ENCODE data around the gene CLDN1. TPM values are rescaled to one million over a fixed set of nuclear protein-coding genes. Genes with fewer than 3 reads are reported as not detected.

Gene CLDN1
- total and polyA plus RNA-seq, 10 of the 15 experiments (the other 5 are each of a cell fraction or from before 2014, with no cell fraction given) = 3.4 to 22.8 (median 8.5) TPM

GRCh38 chr3:190360228-190360627 is 38.0 kb upstream of the CLDN1 start:
- SMC1A ChIA-PET (ENCODE audit: uncharacterized antibody, unreplicated experiment) = interaction anchor here (1.1 to 3.5 kb wide), 12 partner anchors 8 to 150 kb away, joined by 3 to 13 read pairs (median 7); no protein-coding TSS in a partner anchor
- Histone ChIP-seq H3K4me3 (no peak overlapping the region), H3K9ac (ENCODE audit: control insufficient read depth, insufficient read depth, low read length) (no peak overlapping the region), H3K79me2 (ENCODE audit: control insufficient read depth, insufficient read depth, low read length) (no peaks in the 10 kb centered on the region), H2AFZ (ENCODE audit: control insufficient read depth, low read depth, low read length) (no peak overlapping the region), H3K4me2 (ENCODE audit: control insufficient read depth, insufficient read depth) (no peak overlapping the region), H4K20me1 (ENCODE audit: control insufficient read depth, insufficient read depth) (no peaks in the 10 kb centered on the region), H3K4me1 (ENCODE audit: control insufficient read depth, insufficient read depth, low read length) (no peaks in the 10 kb centered on the region), H3K9me3 (replicated peaks; ENCODE audit: control insufficient read depth, insufficient read depth, low read length) (no peaks in the 10 kb centered on the region), H3K36me3 (ENCODE audit: control insufficient read depth in 2 of 2, insufficient read depth in 2 of 2, low read length in 1 of 2) (no peaks in the 10 kb centered on the region), H3K27ac (ENCODE audit: control insufficient read depth, insufficient read depth) (no peak overlapping the region), H3K27me3 (replicated peaks in 1 of 2; ENCODE audit: control insufficient read depth in 2 of 2, insufficient read depth in 2 of 2, low read length in 1 of 2) (no peaks in the 10 kb centered on the region)
- POLR2A ChIA-PET = interaction anchor here (0.8 to 1.1 kb wide), 2 partner anchors 15 to 17 kb away, joined by 3 read pairs; no protein-coding TSS in a partner anchor
- TF ChIP-seq EGR1 (IDR thresholded peaks at IDR 0.05; ENCODE audit: borderline replicate concordance in 1 of 2, low read depth in 2 of 2, low read length in 2 of 2) (no peak), NFYA (IDR thresholded peaks at IDR 0.05; ENCODE audit: borderline replicate concordance, low read depth, low read length) (no peak), JUNB (IDR thresholded peaks at IDR 0.05) (no peak), RFX5 (IDR thresholded peaks at IDR 0.05; ENCODE audit: low read depth, low read length) (no peak), KDM1A (IDR thresholded peaks at IDR 0.05; ENCODE audit: borderline replicate concordance) (no peak), SMAD5 (IDR thresholded peaks at IDR 0.05; ENCODE audit: low read depth) (no peak), NRF1 (conservative IDR thresholded peaks at IDR 0.05; ENCODE audit: low read depth, low read length) (no peak), ZBED1 (IDR thresholded peaks at IDR 0.05; ENCODE audit: borderline replicate concordance) (no peak), PKNOX1 (IDR thresholded peaks at IDR 0.05) (no peak)
- TF ChIP-seq, protein P1, sequence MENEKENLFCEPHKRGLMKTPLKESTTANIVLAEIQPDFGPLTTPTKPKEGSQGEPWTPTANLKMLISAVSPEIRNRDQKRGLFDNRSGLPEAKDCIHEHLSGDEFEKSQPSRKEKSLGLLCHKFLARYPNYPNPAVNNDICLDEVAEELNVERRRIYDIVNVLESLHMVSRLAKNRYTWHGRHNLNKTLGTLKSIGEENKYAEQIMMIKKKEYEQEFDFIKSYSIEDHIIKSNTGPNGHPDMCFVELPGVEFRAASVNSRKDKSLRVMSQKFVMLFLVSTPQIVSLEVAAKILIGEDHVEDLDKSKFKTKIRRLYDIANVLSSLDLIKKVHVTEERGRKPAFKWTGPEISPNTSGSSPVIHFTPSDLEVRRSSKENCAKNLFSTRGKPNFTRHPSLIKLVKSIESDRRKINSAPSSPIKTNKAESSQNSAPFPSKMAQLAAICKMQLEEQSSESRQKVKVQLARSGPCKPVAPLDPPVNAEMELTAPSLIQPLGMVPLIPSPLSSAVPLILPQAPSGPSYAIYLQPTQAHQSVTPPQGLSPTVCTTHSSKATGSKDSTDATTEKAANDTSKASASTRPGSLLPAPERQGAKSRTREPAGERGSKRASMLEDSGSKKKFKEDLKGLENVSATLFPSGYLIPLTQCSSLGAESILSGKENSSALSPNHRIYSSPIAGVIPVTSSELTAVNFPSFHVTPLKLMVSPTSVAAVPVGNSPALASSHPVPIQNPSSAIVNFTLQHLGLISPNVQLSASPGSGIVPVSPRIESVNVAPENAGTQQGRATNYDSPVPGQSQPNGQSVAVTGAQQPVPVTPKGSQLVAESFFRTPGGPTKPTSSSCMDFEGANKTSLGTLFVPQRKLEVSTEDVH (IDR thresholded peaks at IDR 0.05; ENCODE audit: low read depth, partially characterized antibody) = no peak
- RAD21 ChIA-PET (ENCODE audit: unreplicated experiment) = interaction anchor here (0.9 to 2.1 kb wide), 10 partner anchors 10 to 134 kb away, joined by 3 to 7 read pairs (median 4); partner anchors contain the start of gene CLDN1
- 90% methylated on average over 2 of the region's 2 CpGs for WGBS (ENCODE audit: insufficient coverage, insufficient replicate concordance, low lambda C conversion rate, missing lambda C conversion rate)
- CTCF ChIA-PET = interaction anchor here (0.6 to 4.0 kb wide), 12 partner anchors 10 to 399 kb away, joined by 3 to 20 read pairs (median 4); partner anchors contain the start of gene CLDN1
- intact Hi-C loops (cut with micrococcal nuclease; ENCODE audit: unreplicated experiment) = no loop called here
- in situ Hi-C loops (cut with MboI) = no loop called here
- no peak for ATAC-seq
- DNase-seq (ENCODE audit: low read depth, low spot score) = no peak
- no TSS peak for BruUV-seq (replicated peaks)
- FAIRE-seq = no peak

Data from GM12878 (cell line).